Breast epithelium (tissue), 3 donors: ENCODE results near the gene SLC27A4.

Experiments used
- POLR2A ChIP-seq: fragments of 450-650 bp; IDR thresholded peaks from one replicate; pipeline ENCODE4 v1.6.1; 2016; ENCODE audit warnings: antibody characterized with exemption, mild to moderate bottlenecking, moderate library complexity
- POLR2AphosphoS5 ChIP-seq, 3 donors: sonication (generic); formaldehyde crosslinking; IDR thresholded peaks; one replicate each; pipeline ENCODE4 v1.6.1; 2017; ENCODE audit warnings: antibody characterized with exemption in 3 of 3

DNA sequence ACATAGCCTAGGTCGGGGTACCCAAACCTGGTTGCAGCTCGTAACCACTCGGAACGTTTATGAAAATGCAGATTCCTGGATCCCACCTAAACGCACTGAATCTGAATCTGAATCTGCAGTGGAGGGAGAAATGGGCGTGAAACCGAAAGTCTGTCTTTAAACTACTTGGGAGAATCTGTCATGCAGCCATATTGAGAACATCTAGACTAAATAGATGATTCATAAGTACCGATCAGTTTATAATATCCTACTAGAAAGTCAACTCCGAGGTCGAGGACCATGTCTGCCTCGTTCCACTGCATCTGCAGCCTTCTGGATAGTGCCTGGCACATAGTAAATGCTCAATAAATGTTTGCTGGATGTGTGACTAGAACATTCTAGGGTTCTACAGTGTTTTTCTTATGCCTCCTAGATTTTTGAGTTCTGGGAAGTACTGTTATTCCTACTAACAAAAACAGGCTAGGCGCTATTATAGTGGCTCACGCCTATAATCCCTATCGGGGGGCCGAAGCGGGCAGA is 17.1 kb upstream of the SLC27A4 start:
- TF ChIP-seq POLR2A (no peak), POLR2AphosphoS5 (IDR thresholded peaks at IDR 0.05) (no peak)
